ENCODE results near the gene CIC.
"Not testable (repeated sequence)": the region's sequence is repeated elsewhere in the genome, so short reads cannot be mapped to it uniquely, and the experiment has no call there.

The CIC gene

GRCh38 chr19:42255766-42256745, 13.0 kb upstream of the CIC start:
- no peak for DNase-seq (ENCODE audit: low read depth)

DNA sequence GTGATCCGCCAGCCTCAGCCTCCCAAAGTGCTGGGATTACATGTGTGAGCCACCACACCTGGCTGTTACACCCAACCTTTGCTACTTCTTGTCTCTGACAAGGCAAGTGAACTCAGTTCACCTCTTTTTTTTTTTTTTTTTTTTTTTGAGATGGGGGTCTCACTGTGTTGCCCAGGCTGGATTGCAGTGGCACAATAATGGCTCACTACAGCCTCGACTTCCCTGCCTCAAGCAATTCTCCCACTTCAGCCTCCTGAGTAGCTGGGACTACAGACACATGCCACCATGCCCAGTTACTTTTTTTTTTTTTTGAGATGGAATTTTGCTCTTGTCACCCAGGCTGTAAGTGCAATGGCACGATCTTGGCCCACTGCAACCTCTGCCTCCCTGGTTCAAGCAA, 11.2 kb upstream of the CIC start:
- DNase-seq (ENCODE audit: low read depth) = not testable (repeated sequence)

DNA sequence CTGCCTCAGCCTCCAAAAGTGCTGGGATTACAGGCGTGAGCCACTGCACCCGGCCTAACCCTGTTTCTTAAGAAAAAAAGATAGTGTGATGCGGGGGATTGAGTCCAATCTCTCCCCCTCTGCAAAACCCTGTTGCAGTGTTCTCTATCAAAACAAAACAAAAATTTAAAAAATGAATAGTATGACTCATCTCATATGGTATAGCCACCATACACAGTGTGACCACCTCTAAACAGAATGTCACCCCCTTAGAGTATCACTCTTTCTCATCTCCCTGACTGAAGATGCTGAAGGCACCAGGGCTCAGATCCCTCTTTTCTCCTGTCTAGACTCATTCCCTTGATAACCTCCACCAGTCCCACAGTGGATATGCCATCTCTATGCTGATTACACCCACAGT, 7.3 kb upstream of the CIC start:
- no peak for DNase-seq (ENCODE audit: low read depth)

- not testable (repeated sequence) for DNase-seq (ENCODE audit: low read depth)
These were observed 2.9 kb upstream of the CIC start for GRCh38 chr19:42266105-42266504.

GRCh38 chr19:42266928-42267603, 2.0 kb upstream of the CIC start:
- DNase-seq (ENCODE audit: low read depth) = not testable (repeated sequence)

GRCh38 chr19:42267644-42268141, 1.4 kb upstream of the CIC start:
- DNase-seq (ENCODE audit: low read depth) = no peak

DNA sequence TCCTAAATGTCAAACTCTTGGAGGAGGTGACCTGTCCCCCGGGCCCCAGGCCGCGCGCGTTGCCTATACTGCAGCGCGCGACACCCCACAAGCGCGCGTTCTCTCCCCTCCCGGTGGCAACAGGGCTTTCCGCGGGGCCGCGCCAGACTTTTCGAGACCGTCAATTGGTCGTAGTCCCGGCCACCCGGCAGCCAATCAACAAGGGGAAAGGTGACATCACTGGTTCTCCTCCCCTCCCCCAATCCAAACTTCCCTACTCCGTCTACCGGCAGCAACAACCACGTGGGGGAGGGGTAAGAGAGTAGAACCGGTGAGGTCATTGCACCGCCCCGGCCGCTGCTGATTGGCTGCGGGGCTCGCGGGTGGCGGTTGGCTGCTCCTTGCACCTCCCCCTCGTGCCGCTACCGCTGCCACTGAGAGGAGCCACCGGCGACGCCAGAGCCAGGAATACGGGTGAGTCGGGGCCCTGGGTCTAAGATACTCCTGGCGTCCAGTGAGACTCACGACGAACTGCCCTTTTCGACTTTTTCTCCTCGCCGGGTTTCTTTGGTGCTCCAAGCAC, 829 bp upstream of the CIC start:
- DNase-seq (ENCODE audit: low read depth) = peak; percentile 98

GRCh38 chr19:42269478-42270345, 660 bp downstream of the CIC start:
- no peak for DNase-seq (ENCODE audit: low read depth)

DNA sequence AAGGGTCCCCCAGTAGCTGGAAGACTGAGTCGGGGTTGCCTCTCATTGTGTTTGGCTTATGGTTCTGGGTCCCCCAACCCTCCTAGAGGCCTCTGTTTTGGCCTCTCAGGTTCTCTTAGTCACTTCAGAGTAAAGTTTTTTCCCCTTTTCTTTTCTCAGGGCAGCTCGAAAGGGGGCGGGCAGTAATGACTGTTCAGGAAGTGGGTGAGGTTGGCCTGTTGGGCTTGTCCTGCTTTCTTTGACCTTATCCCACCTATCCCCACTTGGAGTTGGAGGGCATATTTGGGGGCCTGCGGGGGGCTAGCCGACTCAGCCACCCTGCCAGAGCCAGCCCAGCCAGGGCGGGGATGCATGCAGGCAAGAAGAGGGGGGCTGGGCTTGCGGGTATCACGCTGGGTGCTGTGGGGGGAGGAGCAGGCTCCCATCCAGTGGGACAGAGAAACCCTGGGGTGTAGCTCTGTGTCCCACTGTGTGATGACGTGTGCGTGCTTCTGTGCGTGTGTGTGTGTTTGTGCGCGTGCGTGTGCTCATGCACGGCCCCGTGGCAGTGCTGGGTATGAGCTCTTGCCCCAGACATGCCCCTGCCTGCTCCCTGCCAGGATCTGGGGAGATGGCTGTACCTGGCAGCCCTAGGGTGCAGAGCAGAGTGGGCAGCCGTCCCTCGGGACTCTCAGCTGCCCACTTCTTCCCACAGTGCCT, 1.4 kb downstream of the CIC start:
- no peak for DNase-seq (ENCODE audit: low read depth)

GRCh38 chr19:42271045-42271419, 2.0 kb downstream of the CIC start:
- DNase-seq (ENCODE audit: low read depth) = no peak

DNA sequence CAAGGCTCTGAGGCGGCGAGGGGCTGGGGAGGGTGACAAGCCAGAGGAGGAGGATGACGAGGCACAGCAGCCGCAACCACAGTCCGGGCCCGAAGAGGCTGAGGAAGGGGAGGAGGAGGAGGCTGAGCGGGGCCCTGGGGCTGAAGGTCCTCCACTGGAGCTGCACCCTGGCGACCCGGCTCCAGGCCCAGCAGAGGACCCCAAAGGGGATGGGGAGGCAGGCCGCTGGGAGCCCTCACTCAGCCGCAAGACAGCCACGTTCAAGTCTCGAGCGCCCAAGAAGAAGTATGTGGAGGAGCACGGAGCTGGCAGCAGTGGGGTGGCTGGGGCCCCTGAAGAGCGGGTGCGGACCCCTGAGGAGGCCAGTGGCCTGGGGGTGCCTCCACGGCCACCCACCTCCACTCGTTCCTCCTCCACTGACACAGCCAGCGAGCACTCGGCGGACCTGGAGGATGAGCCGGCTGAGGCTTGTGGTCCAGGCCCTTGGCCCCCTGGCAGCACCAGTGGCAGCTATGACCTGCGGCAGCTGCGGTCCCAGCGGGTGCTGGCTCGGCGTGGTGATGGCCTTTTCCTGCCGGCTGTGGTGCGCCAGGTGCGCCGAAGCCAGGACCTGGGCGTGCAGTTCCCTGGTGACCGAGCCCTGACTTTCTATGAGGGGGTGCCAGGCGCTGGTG, 2.9 kb downstream of the CIC start:
- no peak for DNase-seq (ENCODE audit: low read depth)

DNA sequence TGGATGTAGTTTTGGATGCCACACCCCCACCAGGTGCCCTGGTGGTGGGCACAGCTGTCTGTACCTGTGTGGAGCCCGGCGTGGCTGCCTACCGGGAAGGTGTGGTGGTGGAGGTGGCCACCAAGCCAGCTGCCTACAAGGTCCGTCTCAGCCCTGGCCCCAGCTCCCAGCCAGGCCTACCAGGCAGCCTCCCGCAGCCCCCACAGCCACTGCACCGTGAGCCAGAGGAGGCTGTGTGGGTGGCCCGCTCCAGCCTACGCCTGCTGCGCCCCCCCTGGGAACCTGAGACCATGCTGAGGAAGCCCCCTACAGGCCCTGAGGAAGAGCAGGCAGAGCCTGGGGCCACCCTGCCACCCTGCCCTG, 3.5 kb downstream of the CIC start:
- no peak for DNase-seq (ENCODE audit: low read depth)

DNA sequence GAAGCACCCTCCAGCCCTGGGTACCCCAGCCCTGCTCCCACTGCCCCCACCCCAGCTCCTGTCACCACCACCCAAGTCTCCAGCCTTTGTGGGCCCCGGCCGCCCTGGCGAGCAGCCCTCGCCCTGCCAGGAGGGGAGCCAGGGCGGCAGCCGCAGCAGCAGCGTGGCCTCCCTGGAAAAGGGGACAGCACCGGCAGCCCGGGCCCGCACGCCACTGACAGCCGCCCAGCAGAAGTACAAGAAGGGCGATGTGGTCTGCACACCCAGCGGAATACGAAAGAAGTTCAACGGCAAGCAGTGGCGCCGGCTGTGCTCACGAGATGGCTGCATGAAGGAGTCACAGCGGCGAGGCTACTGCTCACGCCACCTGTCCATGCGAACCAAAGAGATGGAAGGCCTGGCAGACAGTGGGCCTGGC, 3.9 kb downstream of the CIC start:
- no peak for DNase-seq (ENCODE audit: low read depth)

DNA sequence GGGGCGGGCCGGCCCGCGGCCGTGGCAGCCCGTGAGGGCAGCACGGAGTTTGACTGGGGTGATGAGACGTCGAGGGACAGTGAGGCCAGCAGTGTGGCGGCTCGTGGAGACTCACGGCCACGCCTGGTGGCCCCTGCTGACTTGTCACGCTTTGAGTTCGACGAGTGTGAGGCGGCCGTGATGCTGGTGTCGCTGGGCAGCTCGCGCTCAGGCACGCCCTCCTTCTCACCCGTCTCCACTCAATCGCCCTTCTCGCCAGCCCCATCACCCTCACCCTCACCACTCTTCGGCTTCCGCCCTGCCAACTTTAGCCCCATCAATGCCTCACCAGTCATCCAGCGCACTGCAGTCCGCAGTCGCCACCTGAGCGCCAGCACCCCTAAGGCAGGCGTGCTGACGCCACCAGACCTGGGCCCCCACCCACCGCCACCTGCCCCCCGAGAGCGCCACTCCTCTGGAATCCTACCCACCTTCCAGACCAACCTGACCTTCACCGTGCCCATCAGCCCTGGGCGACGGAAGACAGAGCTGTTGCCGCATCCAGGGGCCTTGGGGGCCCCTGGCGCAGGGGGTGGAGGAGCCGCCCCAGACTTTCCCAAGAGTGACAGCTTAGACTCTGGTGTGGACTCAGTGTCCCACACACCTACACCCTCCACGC, 4.5 kb downstream of the CIC start:
- DNase-seq (ENCODE audit: low read depth) = no peak

- DNase-seq (ENCODE audit: low read depth) = no peak
These were observed 5.1 kb downstream of the CIC start for GRCh38 chr19:42274065-42274682.

GRCh38 chr19:42275103-42275502, 6.1 kb downstream of the CIC start:
- DNase-seq (ENCODE audit: low read depth) = no peak

DNA sequence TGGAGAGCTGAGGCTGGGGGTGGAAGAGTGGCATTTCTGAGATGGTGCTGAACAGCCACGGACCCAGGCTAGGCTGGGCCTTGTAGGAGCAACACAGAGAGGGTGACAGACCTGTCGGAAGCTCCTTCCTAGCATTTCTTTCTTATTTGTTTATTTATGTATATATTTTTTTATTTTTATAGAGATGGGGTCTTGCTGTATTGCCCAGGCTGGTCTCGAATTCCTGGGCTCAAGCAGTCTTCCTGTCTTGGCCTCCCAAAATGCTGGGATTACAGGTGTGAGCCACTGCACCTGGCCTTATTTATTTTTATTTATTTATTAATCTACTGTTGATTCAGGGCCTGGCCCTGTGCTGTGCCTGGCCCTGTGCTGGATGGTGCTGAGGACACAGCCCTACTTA, 6.5 kb downstream of the CIC start:
- DNase-seq (ENCODE audit: low read depth) = no peak

DNA sequence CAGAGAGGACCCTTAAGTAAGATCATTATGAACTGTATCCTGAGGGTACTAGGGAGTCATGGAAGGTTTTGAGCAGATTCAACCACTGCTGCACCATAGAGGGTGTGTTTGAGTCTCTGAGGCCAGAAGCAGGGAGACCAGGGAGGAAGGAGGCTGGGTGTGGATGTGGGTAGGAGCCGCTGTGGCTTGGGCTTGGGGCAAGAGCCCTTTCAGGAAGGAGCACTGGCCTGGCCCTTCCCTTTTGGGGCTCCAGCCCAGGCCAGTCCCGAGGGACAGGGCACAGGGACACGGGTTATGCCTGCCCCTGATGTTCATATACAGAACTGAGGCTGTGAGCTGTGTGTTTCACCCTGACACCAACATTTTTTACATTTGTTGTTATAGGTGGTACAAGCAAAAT, 7.2 kb downstream of the CIC start:
- no peak for DNase-seq (ENCODE audit: low read depth)

DNA sequence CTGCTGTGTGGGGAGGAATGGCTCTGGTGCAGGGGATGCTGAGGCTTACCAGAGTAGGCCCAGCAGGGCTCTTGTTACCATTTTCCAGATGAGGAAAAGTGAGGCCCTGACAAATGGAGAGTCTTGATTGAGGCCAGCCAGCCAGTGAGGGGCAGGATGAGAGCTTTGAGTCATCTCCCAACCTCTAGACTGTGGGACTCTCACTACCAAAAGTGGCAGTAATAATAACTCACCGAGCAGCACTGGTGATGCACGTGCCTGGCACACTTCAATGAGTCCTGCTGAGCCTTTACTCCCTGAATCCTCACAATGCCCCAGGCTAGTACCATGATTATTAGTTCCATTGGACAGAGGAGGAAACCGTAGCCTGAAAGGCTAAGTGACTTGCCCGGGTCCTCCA, 7.8 kb downstream of the CIC start:
- DNase-seq (ENCODE audit: low read depth) = no peak

Measured in HS-5 (cell line).